GM21360 (cell line): ENCODE measurements around the gene PLK1.

Source experiments
- ATAC-seq: cut with Tn5 transposase; IDR thresholded peaks from one replicate; pipeline ENCODE4 v1.9.1; 2021; ENCODE audit warnings: mild to moderate bottlenecking, moderate library complexity; ENCODE audit not compliant: unreplicated experiment

PLK1 gene

GRCh38 chr16:23679274-23679985 lies 741 bp downstream of the PLK1 start:
- no peak for ATAC-seq

GRCh38 chr16:23679986-23680336 lies 1.3 kb downstream of the PLK1 start:
- ATAC-seq: no peak

- no peak for ATAC-seq
Observed at GRCh38 chr16:23682181-23682580, 3.5 kb downstream of the PLK1 start.

- no peak for ATAC-seq
Observed at GRCh38 chr16:23683487-23683886, 4.8 kb downstream of the PLK1 start.

- no peak for ATAC-seq
Observed at GRCh38 chr16:23687034-23687808, 8.5 kb downstream of the PLK1 start.

- no peak for ATAC-seq
Observed at GRCh38 chr16:23689442-23690187, 10.9 kb downstream of the PLK1 start.

- ATAC-seq: no peak
Observed at GRCh38 chr16:23690771-23691482, 12.2 kb downstream of the PLK1 start.

- ATAC-seq: no peak
Observed at GRCh38 chr16:23691483-23692189, 12.9 kb downstream of the PLK1 start.

GRCh38 chr16:23692190-23692837 lies 13.6 kb downstream of the PLK1 start:
- ATAC-seq: no peak

GRCh38 chr16:23694265-23694643 lies 15.6 kb downstream of the PLK1 start:
- ATAC-seq: no peak

- no peak for ATAC-seq
Observed at GRCh38 chr16:23694644-23695373, 16.1 kb downstream of the PLK1 start.

- no peak for ATAC-seq
Observed at GRCh38 chr16:23695756-23696155, 17.1 kb downstream of the PLK1 start.

GRCh38 chr16:23699100-23699499 lies 20.4 kb downstream of the PLK1 start:
- no peak for ATAC-seq

GRCh38 chr16:23700093-23700492 lies 21.4 kb downstream of the PLK1 start:
- no peak for ATAC-seq

- ATAC-seq: no peak
Observed at GRCh38 chr16:23700509-23700908, 21.8 kb downstream of the PLK1 start.

GRCh38 chr16:23701045-23701444 lies 22.4 kb downstream of the PLK1 start:
- ATAC-seq: no peak

- ATAC-seq: no peak
Observed at GRCh38 chr16:23702951-23703350, 24.3 kb downstream of the PLK1 start.

GRCh38 chr16:23704772-23705516 lies 26.3 kb downstream of the PLK1 start:
- no peak for ATAC-seq

GRCh38 chr16:23705517-23705902 lies 26.8 kb downstream of the PLK1 start:
- no peak for ATAC-seq
